Activated CD8-positive, alpha-beta T cell treated with anti-CD3 and anti-CD28 coated beads for 36 hours (primary cell): Measurements from ENCODE around the gene SRP54. TPM values are rescaled to one million over a fixed set of nuclear protein-coding genes. Genes with fewer than 3 reads are reported as not detected.
"Not testable (repeated sequence)": the region's sequence is repeated elsewhere in the genome, so short reads cannot be mapped to it uniquely, and the experiment has no call there.

ENCODE experiments used
- ATAC-seq: fragments of 200-7000 bp; cut with Tn5 transposase; one replicate; pipeline ENCODE4 v1.10.0; 2021; ENCODE audit warnings: mild to moderate bottlenecking, moderate library complexity
- CTCF ChIA-PET: fragments of 350-600 bp; sonication (Branson Sonifier 250); formaldehyde crosslinking; loops from one replicate; lab custom pipeline; 2021; ENCODE audit warnings: antibody characterized with exemption; lab: Charles Lee
- POLR2A ChIA-PET: fragments of 350-600 bp; sonication (Branson Sonifier 250); formaldehyde crosslinking; loops from one replicate; lab custom pipeline; 2021; ENCODE audit warnings: antibody characterized with exemption; lab: Charles Lee
- DNase-seq: peaks from one replicate; pipeline ENCODE4 v3.0.0-alpha.2; 2020
- H3K27ac Mint-ChIP-seq: one replicate; pipeline ENCODE4 v1.8.0; 2021; ENCODE audit warnings: mild to moderate bottlenecking, mixed read lengths
- H3K27me3 Mint-ChIP-seq: one replicate; pipeline ENCODE4 v1.8.0; 2021; ENCODE audit warnings: mixed read lengths
- H3K36me3 Mint-ChIP-seq: one replicate; pipeline ENCODE4 v1.8.0; 2021; ENCODE audit warnings: low read depth, mixed read lengths
- H3K4me1 Mint-ChIP-seq: one replicate; pipeline ENCODE4 v1.8.0; 2021; ENCODE audit warnings: low read depth, mixed read lengths
- H3K4me3 Mint-ChIP-seq: one replicate; pipeline ENCODE4 v1.8.0; 2021; ENCODE audit warnings: mild to moderate bottlenecking, moderate library complexity, mixed read lengths
- H3K9me3 Mint-ChIP-seq: one replicate; pipeline ENCODE4 v1.8.0; 2021; ENCODE audit warnings: mixed read lengths
- intact Hi-C: fragments of 100-400 bp; cut with micrococcal nuclease; formaldehyde crosslinking; loops from one replicate; pipeline ENCODE4 v1.10.0; 2022
- total RNA-seq, 2 experiments: library from RNA; stranded (reverse); gene quantifications; one replicate each; pipeline ENCODE4 v1.2.3, GENCODE V29; 2021
- TF ChIP-seq, protein P1 (sequence below): fragments of 200-600 bp; IDR thresholded peaks from one replicate; pipeline ENCODE4 v1.8.0; 2022; ENCODE audit warnings: antibody characterized with exemption, mild to moderate bottlenecking

Gene SRP54
- total RNA-seq, 2 experiments from 2014 or later = 79.6 to 79.8 TPM

GRCh38 chr14:35051796-35052195 lies 69.0 kb downstream of the SRP54 start:
- Mint-ChIP-seq H3K4me1 (peaks cover 12% of the 10 kb centered on the region), H3K9me3 (no peaks in the 10 kb centered on the region), H3K27ac (no peak overlapping the region), H3K27me3 (no peaks in the 10 kb centered on the region), H3K4me3 (no peak overlapping the region), H3K36me3 (peaks cover 17% of the 10 kb centered on the region)
- ATAC-seq (no peak), DNase-seq (no peak)
- TF ChIP-seq, protein P1, sequence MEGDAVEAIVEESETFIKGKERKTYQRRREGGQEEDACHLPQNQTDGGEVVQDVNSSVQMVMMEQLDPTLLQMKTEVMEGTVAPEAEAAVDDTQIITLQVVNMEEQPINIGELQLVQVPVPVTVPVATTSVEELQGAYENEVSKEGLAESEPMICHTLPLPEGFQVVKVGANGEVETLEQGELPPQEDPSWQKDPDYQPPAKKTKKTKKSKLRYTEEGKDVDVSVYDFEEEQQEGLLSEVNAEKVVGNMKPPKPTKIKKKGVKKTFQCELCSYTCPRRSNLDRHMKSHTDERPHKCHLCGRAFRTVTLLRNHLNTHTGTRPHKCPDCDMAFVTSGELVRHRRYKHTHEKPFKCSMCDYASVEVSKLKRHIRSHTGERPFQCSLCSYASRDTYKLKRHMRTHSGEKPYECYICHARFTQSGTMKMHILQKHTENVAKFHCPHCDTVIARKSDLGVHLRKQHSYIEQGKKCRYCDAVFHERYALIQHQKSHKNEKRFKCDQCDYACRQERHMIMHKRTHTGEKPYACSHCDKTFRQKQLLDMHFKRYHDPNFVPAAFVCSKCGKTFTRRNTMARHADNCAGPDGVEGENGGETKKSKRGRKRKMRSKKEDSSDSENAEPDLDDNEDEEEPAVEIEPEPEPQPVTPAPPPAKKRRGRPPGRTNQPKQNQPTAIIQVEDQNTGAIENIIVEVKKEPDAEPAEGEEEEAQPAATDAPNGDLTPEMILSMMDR = no peak
- POLR2A ChIA-PET = no interaction called here
- CTCF ChIA-PET = no interaction called here
- intact Hi-C loops = no loop called here

- intact Hi-C loops = no loop called here
- ChIA-PET POLR2A (no interaction called here), CTCF (no interaction called here)
- no peaks in the 10 kb centered on the region for H3K27me3 Mint-ChIP-seq
- no peak overlapping the region for H3K27ac Mint-ChIP-seq
- H3K4me3 Mint-ChIP-seq = no peak overlapping the region
- peaks cover 18% of the 10 kb centered on the region for H3K36me3 Mint-ChIP-seq
- H3K4me1 Mint-ChIP-seq = peaks cover 9% of the 10 kb centered on the region
- TF ChIP-seq, protein P1 = no peak
- ATAC-seq = no peak
- H3K9me3 Mint-ChIP-seq = no peaks in the 10 kb centered on the region
- DNase-seq = no peak
These were observed 69.8 kb downstream of the SRP54 start for GRCh38 chr14:35052637-35053036.

GRCh38 chr14:35061113-35061791 lies 78.5 kb downstream of the SRP54 start:
- H3K27ac Mint-ChIP-seq, intact Hi-C loops, DNase-seq, CTCF ChIA-PET, H3K27me3 Mint-ChIP-seq, H3K9me3 Mint-ChIP-seq, ATAC-seq, H3K4me1 Mint-ChIP-seq, H3K4me3 Mint-ChIP-seq, POLR2A ChIA-PET: not testable (repeated sequence)
- peaks cover 11% of the 10 kb centered on the region for H3K36me3 Mint-ChIP-seq

DNA sequence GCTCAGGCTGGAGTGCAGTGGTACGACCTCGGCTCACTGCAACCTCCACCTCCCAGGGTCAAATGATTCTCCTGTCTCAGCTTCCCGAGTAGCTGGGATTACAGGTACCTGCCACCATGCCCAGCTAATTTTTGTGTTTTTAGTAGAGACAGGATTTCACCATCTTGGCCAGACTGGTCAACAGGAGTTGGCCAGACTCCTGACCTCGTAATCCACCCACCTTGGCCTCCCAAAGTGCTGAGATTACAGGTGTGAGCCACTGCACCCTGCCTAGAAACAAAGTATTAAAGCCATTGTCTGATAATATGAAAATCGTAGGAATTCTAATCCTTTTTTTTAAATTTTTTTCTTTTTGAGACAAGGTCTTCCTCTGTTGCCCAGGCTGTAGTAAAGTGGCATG lies 82.9 kb downstream of the SRP54 start:
- H3K27me3 Mint-ChIP-seq, POLR2A ChIA-PET, intact Hi-C loops, H3K27ac Mint-ChIP-seq, H3K4me3 Mint-ChIP-seq, CTCF ChIA-PET, H3K4me1 Mint-ChIP-seq, DNase-seq, ATAC-seq, H3K9me3 Mint-ChIP-seq: not testable (repeated sequence)
- H3K36me3 Mint-ChIP-seq = peaks cover 19% of the 10 kb centered on the region

- DNase-seq = no peak
- ChIA-PET CTCF (no interaction called here), POLR2A (no interaction called here)
- no peak for ATAC-seq
- H3K27me3 Mint-ChIP-seq = no peaks in the 10 kb centered on the region
- peaks cover 4% of the 10 kb centered on the region for H3K4me1 Mint-ChIP-seq
- intact Hi-C loops = no loop called here
- no peak overlapping the region for H3K4me3 Mint-ChIP-seq
- TF ChIP-seq, protein P1 = no peak
- H3K36me3 Mint-ChIP-seq = peaks cover 21% of the 10 kb centered on the region
- no peaks in the 10 kb centered on the region for H3K9me3 Mint-ChIP-seq
- no peak overlapping the region for H3K27ac Mint-ChIP-seq
These were observed 85.6 kb downstream of the SRP54 start for GRCh38 chr14:35068238-35069012.

DNA sequence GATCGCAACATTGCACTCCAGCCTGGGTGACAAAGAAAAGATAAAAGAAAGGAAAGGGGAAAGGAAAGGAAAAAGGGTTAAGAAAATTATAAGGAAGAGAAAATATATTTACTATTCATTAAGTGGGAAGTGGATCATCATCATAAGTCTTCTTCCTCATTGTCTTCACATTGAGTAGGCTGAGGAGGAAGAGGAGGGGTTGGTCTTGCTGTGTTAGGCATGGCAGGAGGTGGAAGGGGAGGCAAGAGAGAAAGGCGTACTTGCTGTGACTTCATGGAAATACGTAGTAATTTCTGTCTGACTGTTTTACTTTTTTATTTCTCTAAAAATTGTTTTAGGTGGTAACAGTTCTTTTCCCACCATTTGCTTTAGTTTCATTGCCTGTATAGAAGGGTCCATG lies 89.4 kb downstream of the SRP54 start:
- no peak overlapping the region for H3K27ac Mint-ChIP-seq
- H3K4me1 Mint-ChIP-seq = peaks cover 4% of the 10 kb centered on the region
- H3K27me3 Mint-ChIP-seq = no peaks in the 10 kb centered on the region
- DNase-seq = no peak
- H3K36me3 Mint-ChIP-seq = peaks cover 22% of the 10 kb centered on the region
- intact Hi-C loops = no loop called here
- H3K4me3 Mint-ChIP-seq = no peak overlapping the region
- POLR2A ChIA-PET = no interaction called here
- no peak for ATAC-seq
- CTCF ChIA-PET = no interaction called here
- no peaks in the 10 kb centered on the region for H3K9me3 Mint-ChIP-seq
- TF ChIP-seq, protein P1 = no peak
